ENCODE results near the gene EIF4G3. TPM values are rescaled to one million over a fixed set of nuclear protein-coding genes. Genes with fewer than 3 reads are reported as not detected.

EIF4G3 gene
- polyA plus RNA-seq, 1 of the 3 experiments (the other 2 are of a cell fraction), result 32.0 TPM

- peaks cover 2 to 22% of the 10 kb centered on the region in 2 experiments for H3K36me3 ChIP-seq (replicated peaks in 1 of 2; ENCODE audit: control insufficient read depth in 1 of 2, insufficient read depth in 2 of 2, low read length in 1 of 2)
- no peaks in the 10 kb centered on the region for H3K9me2 ChIP-seq
- H3K4me3 ChIP-seq (ENCODE audit: low read depth in 2 of 2, low read length in 1 of 2), result no peak overlapping the region
- no peak for TF ChIP-seq YY1 (IDR thresholded peaks at IDR 0.05; ENCODE audit: low read depth)
- no peak for TF ChIP-seq IRF3 (IDR thresholded peaks at IDR 0.05; ENCODE audit: low read depth, low read length)
- no peak for TF ChIP-seq NFIC (IDR thresholded peaks at IDR 0.05; ENCODE audit: borderline replicate concordance)
- ChIA-PET CTCF (no interaction called here), POLR2A (no interaction called here)
- H2AFZ ChIP-seq (ENCODE audit: low read depth), result no peak overlapping the region
- no peaks in the 10 kb centered on the region for H3F3A ChIP-seq (replicated peaks; ENCODE audit: insufficient read depth)
- H3K4me2 ChIP-seq, result no peak overlapping the region
- DNase-seq, result no peak
- H3K4me1 ChIP-seq (ENCODE audit: control insufficient read depth in 1 of 2, insufficient read depth in 2 of 2, low read depth in 1 of 2, low read length in 1 of 2), result no peaks in the 10 kb centered on the region
- H3K9me3 ChIP-seq, result no peaks in the 10 kb centered on the region
- no peak overlapping the region for H3K27ac ChIP-seq (ENCODE audit: low read depth in 2 of 2, low read length in 1 of 2)
- no peaks in the 10 kb centered on the region for H3K79me2 ChIP-seq (ENCODE audit: insufficient read depth)
- H3K27me3 ChIP-seq (ENCODE audit: insufficient read depth), result no peaks in the 10 kb centered on the region
- no peaks in the 10 kb centered on the region for H4K20me1 ChIP-seq (ENCODE audit: insufficient read depth)
- 95% methylated on average over 3 of the region's 3 CpGs for WGBS (ENCODE audit: low lambda C conversion rate)
- H3K9ac ChIP-seq, result no peak overlapping the region
Measured at GRCh38 chr1:20873311-20873710, 303.4 kb downstream of the EIF4G3 start.

- TF ChIP-seq SMC3 (IDR thresholded peaks at IDR 0.05; ENCODE audit: low read depth, low read length) (no peak), USF1 (IDR thresholded peaks at IDR 0.05; ENCODE audit: borderline replicate concordance, low read depth) (no peak), IRF3 (IDR thresholded peaks at IDR 0.05; ENCODE audit: low read depth, low read length) (no peak), NRF1 (IDR thresholded peaks at IDR 0.05; ENCODE audit: low read depth, low read length) (no peak), MXI1 (IDR thresholded peaks at IDR 0.05; ENCODE audit: low read depth, low read length) (no peak), RFX5 (IDR thresholded peaks at IDR 0.05; ENCODE audit: low read length) (no peak), FOXM1 (IDR thresholded peaks at IDR 0.05; ENCODE audit: low read depth) (no peak), CHD2 (IDR thresholded peaks at IDR 0.05; ENCODE audit: low read length, partially characterized antibody) (no peak), RCOR1 (IDR thresholded peaks at IDR 0.05; ENCODE audit: low read length) (no peak), MAX (IDR thresholded peaks at IDR 0.05; ENCODE audit: low read depth) (no peak), GATA2 (CRISPR knock-in tag; IDR thresholded peaks at IDR 0.05) (no peak), MEF2A (IDR thresholded peaks at IDR 0.05; ENCODE audit: borderline replicate concordance, low read depth) (no peak), TAF1 (IDR thresholded peaks at IDR 0.05; ENCODE audit: borderline replicate concordance, low read depth, low read length) (no peak), RXRA (IDR thresholded peaks at IDR 0.05; ENCODE audit: borderline replicate concordance, low read depth) (no peak), RAD21 (IDR thresholded peaks at IDR 0.05; ENCODE audit: low read length) (no peak), FOXJ3 (CRISPR knock-in tag; IDR thresholded peaks at IDR 0.05) (no peak)
- no peak overlapping the region for H3K27ac ChIP-seq (ENCODE audit: low read depth in 2 of 2, low read length in 1 of 2)
- H3K36me3 ChIP-seq (replicated peaks in 1 of 2; ENCODE audit: control insufficient read depth in 1 of 2, insufficient read depth in 2 of 2, low read length in 1 of 2), result peaks cover 8 to 15% of the 10 kb centered on the region in 2 experiments
- no peaks in the 10 kb centered on the region for H3K9me2 ChIP-seq
- no peak overlapping the region for H3K4me3 ChIP-seq (ENCODE audit: low read depth in 2 of 2, low read length in 1 of 2)
- no peak for DNase-seq
- H3F3A ChIP-seq (replicated peaks; ENCODE audit: insufficient read depth), result no peaks in the 10 kb centered on the region
- no peaks in the 10 kb centered on the region for H3K4me1 ChIP-seq (ENCODE audit: control insufficient read depth in 1 of 2, insufficient read depth in 2 of 2, low read depth in 1 of 2, low read length in 1 of 2)
- H3K27me3 ChIP-seq (ENCODE audit: insufficient read depth), result no peaks in the 10 kb centered on the region
- 6% methylated on average over 1 of the region's 1 CpG for WGBS (ENCODE audit: low lambda C conversion rate)
- H3K9me3 ChIP-seq, result no peaks in the 10 kb centered on the region
- no peaks in the 10 kb centered on the region for H3K79me2 ChIP-seq (ENCODE audit: insufficient read depth)
- H3K9ac ChIP-seq, result no peak overlapping the region
- no peak overlapping the region for H2AFZ ChIP-seq (ENCODE audit: low read depth)
- no peaks in the 10 kb centered on the region for H4K20me1 ChIP-seq (ENCODE audit: insufficient read depth)
- ChIA-PET CTCF (no interaction called here), POLR2A (no interaction called here)
- no peak overlapping the region for H3K4me2 ChIP-seq
Measured at GRCh38 chr1:20871419-20871818, 305.3 kb downstream of the EIF4G3 start.
